Stimulated activated naive CD8-positive, alpha-beta T cell treated with anti-CD3 and anti-CD28 coated beads, Interleukin-15, amount 100 ng/mL, for 72 hours (primary cell): ENCODE results near the gene MAGEB1.

ENCODE experiments used
- ATAC-seq: fragments of 150-1000 bp; cut with Tn5 transposase; 2 replicates; pipeline ENCODE4 v1.10.0; 2021; ENCODE audit warnings: mild to moderate bottlenecking, moderate library complexity
- DNase-seq, 2 donors: peaks; one replicate each; pipeline ENCODE4 v3.0.0; 2021 to 2022
- H3K27ac Mint-ChIP-seq, 2 donors: one replicate each; pipeline ENCODE4 v1.8.0; 2022; ENCODE audit warnings: mild to moderate bottlenecking in 2 of 2, mixed read lengths in 2 of 2, moderate library complexity in 2 of 2
- H3K27me3 Mint-ChIP-seq: one replicate; pipeline ENCODE4 v1.8.0; 2022; ENCODE audit warnings: mixed read lengths
- H3K4me1 Mint-ChIP-seq: one replicate; pipeline ENCODE4 v1.8.0; 2022; ENCODE audit warnings: mild to moderate bottlenecking, mixed read lengths
- H3K4me3 Mint-ChIP-seq, 2 donors: one replicate each; pipeline ENCODE4 v1.8.0; 2022; ENCODE audit warnings: mild to moderate bottlenecking in 2 of 2, mixed read lengths in 2 of 2, moderate library complexity in 1 of 2
- H3K9me3 Mint-ChIP-seq, 2 donors: one replicate each; pipeline ENCODE4 v1.8.0; 2022; ENCODE audit warnings: mixed read lengths in 2 of 2

The MAGEB1 gene, protein sequence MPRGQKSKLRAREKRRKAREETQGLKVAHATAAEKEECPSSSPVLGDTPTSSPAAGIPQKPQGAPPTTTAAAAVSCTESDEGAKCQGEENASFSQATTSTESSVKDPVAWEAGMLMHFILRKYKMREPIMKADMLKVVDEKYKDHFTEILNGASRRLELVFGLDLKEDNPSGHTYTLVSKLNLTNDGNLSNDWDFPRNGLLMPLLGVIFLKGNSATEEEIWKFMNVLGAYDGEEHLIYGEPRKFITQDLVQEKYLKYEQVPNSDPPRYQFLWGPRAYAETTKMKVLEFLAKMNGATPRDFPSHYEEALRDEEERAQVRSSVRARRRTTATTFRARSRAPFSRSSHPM

DNA sequence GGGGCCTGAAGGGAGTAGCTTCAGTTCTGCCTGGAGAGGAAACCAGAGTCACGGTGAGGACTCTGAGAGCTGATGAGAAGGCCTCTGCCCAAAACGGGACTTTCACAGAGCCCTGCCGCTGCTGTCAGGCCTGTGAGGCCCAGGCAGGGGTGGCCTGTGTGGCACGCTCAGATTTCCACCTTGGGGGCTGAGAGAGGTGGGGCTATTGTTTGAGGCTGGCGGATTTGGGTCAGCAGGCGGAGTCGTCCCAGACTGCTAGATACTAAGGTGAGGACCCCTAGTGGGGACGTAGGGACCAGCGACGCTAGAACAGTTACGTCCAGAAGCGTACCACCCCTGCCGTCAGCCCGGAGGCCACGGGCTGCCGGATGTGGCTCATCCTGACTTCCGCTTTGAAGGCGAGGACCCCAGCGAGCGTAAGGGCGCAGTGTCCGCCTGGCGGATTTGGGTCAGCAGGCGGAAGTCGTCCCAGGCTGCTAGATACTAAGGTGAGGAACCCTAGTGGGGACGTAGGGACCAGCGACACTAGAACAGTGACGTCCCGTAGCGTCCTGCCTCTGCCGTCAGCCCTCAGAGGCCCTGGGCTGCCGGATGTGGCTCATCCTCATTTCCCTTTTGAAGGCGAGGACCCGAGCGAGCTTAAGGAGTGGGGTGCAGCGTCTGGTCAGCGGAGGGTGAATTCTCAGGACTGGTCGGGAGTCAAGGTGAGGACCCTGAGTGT is at the start of gene MAGEB1:
TSS of gene MAGEB1 (plus strand) at position 378 of the 721 bp plus-strand sequence. CDS start 3,348 bp downstream, outside the sequence.
- H3K4me3 Mint-ChIP-seq, result no peak within 1 kb of the TSS

DNA sequence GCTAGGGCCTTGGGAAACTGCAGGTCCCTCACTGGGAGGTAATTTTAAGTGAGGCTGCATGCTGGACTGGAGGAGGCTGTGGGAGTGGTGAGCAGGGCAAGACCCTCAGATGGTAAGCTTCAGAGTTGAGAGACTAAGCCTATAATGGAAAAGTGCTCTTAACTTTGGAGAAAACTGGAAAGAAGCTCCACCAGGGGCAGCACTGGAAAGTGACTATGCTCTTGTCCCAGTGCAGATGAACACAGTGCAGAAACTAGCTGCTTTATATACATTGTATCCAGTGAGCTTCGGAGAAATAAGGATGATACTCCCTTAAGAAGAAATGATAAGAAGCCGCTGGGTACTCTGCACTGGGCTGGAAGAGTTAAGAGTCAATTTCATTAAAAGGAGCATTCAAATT is 34.8 kb upstream of the MAGEB1 start:
- peaks cover 6% of the 10 kb centered on the region for H3K27me3 Mint-ChIP-seq
- H3K4me1 Mint-ChIP-seq, result no peaks in the 10 kb centered on the region
- DNase-seq, result no peak
- no peaks in the 10 kb centered on the region for H3K9me3 Mint-ChIP-seq
- no peak overlapping the region for H3K27ac Mint-ChIP-seq
- no peak for ATAC-seq
- no peak overlapping the region for H3K4me3 Mint-ChIP-seq

More for the DNA sequence above, at the start of gene MAGEB1:
- Mint-ChIP-seq H3K27me3 (no peaks in the 10 kb centered on the region), H3K9me3 (no peaks in the 10 kb centered on the region), H3K4me1 (no peaks in the 10 kb centered on the region), H3K27ac (no peak within 1 kb of the TSS)
- ATAC-seq, result no peak
- no peak for DNase-seq

DNA sequence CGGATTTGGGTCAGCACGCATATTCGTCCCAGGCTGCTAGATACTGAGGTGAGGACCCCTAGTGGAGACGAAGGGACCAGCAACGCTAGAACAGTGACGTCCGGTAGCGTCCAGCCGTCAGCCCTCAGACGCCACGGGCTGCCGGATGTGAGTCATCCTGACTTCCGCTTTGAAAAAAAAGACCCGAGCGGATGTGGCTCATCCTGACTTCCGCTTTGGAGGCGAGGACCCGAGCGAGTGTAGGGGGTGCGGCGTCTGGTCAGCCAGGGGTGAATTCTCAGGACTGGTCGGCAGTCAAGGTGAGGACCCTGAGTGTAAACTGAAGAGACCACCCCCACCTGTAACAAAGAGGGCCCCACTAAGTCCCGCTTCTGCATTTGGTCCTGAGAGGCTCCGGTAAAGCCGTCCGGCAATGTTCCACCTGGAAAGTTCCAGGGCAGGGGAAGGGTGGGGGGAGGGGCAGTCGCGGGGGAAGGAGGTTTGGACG is 31.5 kb upstream of the MAGEB1 start, which contains the start of gene MAGEB2:
TSS of gene MAGEB2 (plus strand) at position 207 of the 487 bp plus-strand sequence. CDS start 3,018 bp downstream, outside the sequence.
- ATAC-seq, result no peak
- DNase-seq, result no peak
- Mint-ChIP-seq H3K27me3 (peaks cover 6% of the 10 kb centered on the region), H3K27ac (peak within 1 kb of the TSS in 1 of 2 donors; percentile 65), H3K9me3 (no peaks in the 10 kb centered on the region), H3K4me3 (no peak within 1 kb of the TSS), H3K4me1 (no peaks in the 10 kb centered on the region)

DNA sequence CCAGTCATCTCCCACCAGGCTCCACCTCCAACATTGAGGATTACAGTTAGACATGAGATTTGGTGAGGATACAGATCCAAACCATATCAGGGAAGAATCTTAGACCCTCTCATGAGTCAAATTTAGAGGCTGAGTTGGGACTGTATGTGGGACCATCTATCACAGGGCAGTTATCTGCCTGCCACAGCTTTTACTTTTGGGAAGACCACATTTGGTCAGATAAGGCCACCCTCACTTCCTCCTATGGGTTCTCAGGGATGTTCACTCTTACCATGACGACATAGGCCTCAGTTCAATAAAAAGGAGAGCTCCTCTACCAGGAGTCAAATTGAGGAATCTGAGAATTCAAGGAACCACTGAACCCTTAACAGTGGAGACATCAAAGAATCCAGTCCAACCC is 29.5 kb upstream of the MAGEB1 start:
- no peaks in the 10 kb centered on the region for H3K27me3 Mint-ChIP-seq
- no peak overlapping the region for H3K27ac Mint-ChIP-seq
- no peak for ATAC-seq
- no peak for DNase-seq
- no peak overlapping the region for H3K4me3 Mint-ChIP-seq
- H3K4me1 Mint-ChIP-seq, result no peaks in the 10 kb centered on the region
- H3K9me3 Mint-ChIP-seq, result no peaks in the 10 kb centered on the region

DNA sequence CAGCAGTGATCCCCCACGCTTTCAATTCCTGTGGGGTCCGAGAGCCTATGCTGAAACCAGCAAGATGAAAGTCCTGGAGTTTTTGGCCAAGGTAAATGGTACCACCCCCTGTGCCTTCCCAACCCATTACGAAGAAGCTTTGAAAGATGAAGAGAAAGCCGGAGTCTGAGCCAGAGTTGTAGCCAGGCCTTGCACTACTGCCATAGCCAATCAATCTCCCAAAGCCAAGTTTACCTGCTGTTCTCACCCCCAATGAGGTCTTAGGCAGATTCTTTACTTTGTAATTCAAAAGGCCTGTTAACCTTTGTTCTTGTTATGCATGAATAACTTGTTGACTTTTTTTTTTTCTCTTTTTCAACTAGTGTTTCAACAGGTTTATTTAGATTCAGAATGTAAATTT is 27.6 kb upstream of the MAGEB1 start:
- H3K4me3 Mint-ChIP-seq, result no peak overlapping the region
- ATAC-seq (no peak), DNase-seq (no peak)
- no peaks in the 10 kb centered on the region for H3K9me3 Mint-ChIP-seq
- H3K27me3 Mint-ChIP-seq, result no peaks in the 10 kb centered on the region
- no peak overlapping the region for H3K27ac Mint-ChIP-seq
- H3K4me1 Mint-ChIP-seq, result no peaks in the 10 kb centered on the region

GRCh38 chrX:30220661-30221060 is 26.3 kb upstream of the MAGEB1 start:
- no peaks in the 10 kb centered on the region for H3K27me3 Mint-ChIP-seq
- no peak overlapping the region for H3K4me3 Mint-ChIP-seq
- H3K4me1 Mint-ChIP-seq, result no peaks in the 10 kb centered on the region
- no peak for DNase-seq
- H3K9me3 Mint-ChIP-seq, result no peaks in the 10 kb centered on the region
- H3K27ac Mint-ChIP-seq, result no peak overlapping the region
- ATAC-seq, result no peak

DNA sequence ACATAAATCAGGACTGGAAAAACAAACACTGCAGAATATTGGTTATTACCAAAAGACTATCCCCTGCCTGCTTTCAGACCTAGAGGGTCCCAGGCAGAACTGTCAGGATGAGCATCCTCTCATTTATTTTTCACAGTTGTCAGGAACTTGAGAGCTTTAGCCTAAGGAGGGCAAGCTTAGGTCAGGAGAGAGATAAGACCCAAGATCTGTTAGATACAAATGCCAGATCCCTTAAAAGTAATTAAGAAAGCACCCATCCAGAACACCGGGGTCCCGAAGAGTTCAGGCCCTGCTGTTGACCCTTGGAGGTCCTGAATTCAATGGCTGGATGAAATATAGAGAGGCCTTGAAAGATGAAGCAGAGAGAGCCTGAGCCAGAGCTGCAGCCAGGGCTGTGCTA is 22.4 kb upstream of the MAGEB1 start:
- no peak for DNase-seq
- no peaks in the 10 kb centered on the region for H3K27me3 Mint-ChIP-seq
- ATAC-seq, result no peak
- H3K4me3 Mint-ChIP-seq, result no peak overlapping the region
- H3K9me3 Mint-ChIP-seq, result no peaks in the 10 kb centered on the region
- H3K27ac Mint-ChIP-seq, result no peak overlapping the region
- H3K4me1 Mint-ChIP-seq, result no peaks in the 10 kb centered on the region

DNA sequence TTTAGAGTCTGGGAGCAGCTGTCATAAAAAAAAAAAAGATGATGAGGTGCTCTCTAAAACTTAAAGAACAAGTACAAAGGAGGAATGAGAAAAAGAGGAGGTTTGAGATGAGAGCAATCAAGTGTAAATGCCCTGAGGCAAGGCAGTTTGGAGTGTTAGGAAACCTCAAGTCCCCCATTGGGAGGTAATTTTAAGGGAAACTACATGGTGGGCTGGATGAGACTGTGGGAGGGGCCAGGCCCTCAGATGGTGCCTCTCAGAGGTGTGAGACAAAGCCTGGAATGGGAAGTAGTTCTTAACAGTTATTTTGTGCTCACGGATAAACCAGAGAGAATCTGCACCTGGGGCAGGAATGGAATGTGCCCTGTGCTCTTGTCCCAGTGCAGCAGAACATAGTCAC is 18.4 kb upstream of the MAGEB1 start:
- Mint-ChIP-seq H3K27ac (no peak overlapping the region), H3K27me3 (no peaks in the 10 kb centered on the region), H3K4me3 (no peak overlapping the region), H3K4me1 (no peaks in the 10 kb centered on the region), H3K9me3 (no peaks in the 10 kb centered on the region)
- ATAC-seq (no peak), DNase-seq (no peak)

- no peaks in the 10 kb centered on the region for H3K9me3 Mint-ChIP-seq
- no peaks in the 10 kb centered on the region for H3K27me3 Mint-ChIP-seq
- H3K27ac Mint-ChIP-seq, result no peak within 1 kb of the TSS
- no peaks in the 10 kb centered on the region for H3K4me1 Mint-ChIP-seq
- ATAC-seq (no peak), DNase-seq (no peak)
- no peak within 1 kb of the TSS for H3K4me3 Mint-ChIP-seq
Observed at GRCh38 chrX:30230395-30230794, 16.6 kb upstream of the MAGEB1 start, which contains the start of gene MAGEB3. TSS of gene MAGEB3 (plus strand) at chrX:30230657. CDS start at chrX:30235925, 5,268 bp downstream.

GRCh38 chrX:30241724-30242415 is 5.1 kb upstream of the MAGEB1 start, which contains the start of gene MAGEB4:
TSS of gene MAGEB4 (plus strand) at chrX:30242000. CDS start at chrX:30242136, 136 bp downstream.
- DNase-seq (no peak), ATAC-seq (no peak)
- no peaks in the 10 kb centered on the region for H3K4me1 Mint-ChIP-seq
- no peaks in the 10 kb centered on the region for H3K27me3 Mint-ChIP-seq
- H3K9me3 Mint-ChIP-seq, result no peaks in the 10 kb centered on the region
- H3K27ac Mint-ChIP-seq, result no peak within 1 kb of the TSS
- H3K4me3 Mint-ChIP-seq, result no peak within 1 kb of the TSS

- ATAC-seq (no peak), DNase-seq (no peak)
- no peak overlapping the region for H3K4me3 Mint-ChIP-seq
- H3K9me3 Mint-ChIP-seq, result no peaks in the 10 kb centered on the region
- no peaks in the 10 kb centered on the region for H3K27me3 Mint-ChIP-seq
- no peak overlapping the region for H3K27ac Mint-ChIP-seq
- H3K4me1 Mint-ChIP-seq, result no peaks in the 10 kb centered on the region
Observed at GRCh38 chrX:30248854-30249253, 1.9 kb downstream of the MAGEB1 start.

GRCh38 chrX:30253257-30253656 is 6.3 kb downstream of the MAGEB1 start:
- H3K4me1 Mint-ChIP-seq, result no peaks in the 10 kb centered on the region
- no peak overlapping the region for H3K27ac Mint-ChIP-seq
- H3K9me3 Mint-ChIP-seq, result no peaks in the 10 kb centered on the region
- no peaks in the 10 kb centered on the region for H3K27me3 Mint-ChIP-seq
- ATAC-seq, result no peak
- no peak overlapping the region for H3K4me3 Mint-ChIP-seq
- DNase-seq, result no peak

DNA sequence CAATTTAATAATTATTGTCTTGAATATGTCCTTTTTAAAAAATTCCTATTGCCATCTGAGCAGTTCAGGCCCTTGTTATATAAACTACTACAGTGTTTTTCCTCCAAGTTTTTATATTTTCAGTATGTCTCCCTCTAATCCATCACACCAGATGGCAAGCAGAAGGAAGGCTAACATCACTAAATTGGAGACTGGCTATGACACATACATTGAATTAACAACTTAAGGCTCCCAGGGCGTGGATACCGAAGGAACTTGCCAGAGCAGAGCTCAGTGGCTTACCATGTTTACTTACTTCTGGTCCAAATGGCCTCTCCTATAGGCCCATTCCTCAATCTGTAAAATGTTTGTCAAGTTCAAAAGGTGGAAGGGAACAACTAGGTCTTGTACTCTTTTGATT is 13.0 kb downstream of the MAGEB1 start:
- no peak for DNase-seq
- Mint-ChIP-seq H3K4me3 (no peak overlapping the region), H3K27ac (no peak overlapping the region), H3K9me3 (no peaks in the 10 kb centered on the region), H3K27me3 (no peaks in the 10 kb centered on the region), H3K4me1 (no peaks in the 10 kb centered on the region)
- no peak for ATAC-seq

DNA sequence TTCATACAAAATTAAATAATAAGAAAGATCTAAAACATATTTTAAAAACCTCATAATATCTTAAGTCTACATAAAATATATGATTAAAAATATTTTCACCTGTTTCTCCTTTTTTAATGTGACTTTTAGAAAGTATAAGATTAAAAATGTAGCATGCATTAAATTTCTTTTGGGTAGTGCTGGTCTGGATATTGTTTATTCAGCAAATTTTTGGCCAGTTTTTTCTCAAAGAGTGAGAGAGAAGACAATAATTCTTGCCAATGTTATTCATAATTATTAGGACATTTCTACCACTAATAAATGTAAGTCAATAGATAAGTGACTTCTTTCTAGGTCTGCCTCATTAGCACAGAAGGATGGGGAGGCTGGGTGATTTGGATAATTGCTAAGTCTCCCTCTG is 14.1 kb downstream of the MAGEB1 start:
- no peak for ATAC-seq
- DNase-seq, result no peak
- Mint-ChIP-seq H3K9me3 (no peaks in the 10 kb centered on the region), H3K27me3 (no peaks in the 10 kb centered on the region), H3K27ac (no peak overlapping the region), H3K4me3 (no peak overlapping the region), H3K4me1 (no peaks in the 10 kb centered on the region)

- Mint-ChIP-seq H3K9me3 (no peaks in the 10 kb centered on the region), H3K27me3 (no peaks in the 10 kb centered on the region), H3K27ac (no peak overlapping the region), H3K4me1 (no peaks in the 10 kb centered on the region), H3K4me3 (no peak overlapping the region)
- ATAC-seq (no peak), DNase-seq (no peak)
Observed at GRCh38 chrX:30262763-30263162, 15.8 kb downstream of the MAGEB1 start.

- H3K27me3 Mint-ChIP-seq, result no peaks in the 10 kb centered on the region
- ATAC-seq, result no peak
- no peaks in the 10 kb centered on the region for H3K9me3 Mint-ChIP-seq
- H3K27ac Mint-ChIP-seq, result no peak overlapping the region
- H3K4me3 Mint-ChIP-seq, result no peak overlapping the region
- no peak for DNase-seq
- no peaks in the 10 kb centered on the region for H3K4me1 Mint-ChIP-seq
Observed at GRCh38 chrX:30270639-30271038, 23.7 kb downstream of the MAGEB1 start.
